ENCODE results near the gene P2RX7.

DNA sequence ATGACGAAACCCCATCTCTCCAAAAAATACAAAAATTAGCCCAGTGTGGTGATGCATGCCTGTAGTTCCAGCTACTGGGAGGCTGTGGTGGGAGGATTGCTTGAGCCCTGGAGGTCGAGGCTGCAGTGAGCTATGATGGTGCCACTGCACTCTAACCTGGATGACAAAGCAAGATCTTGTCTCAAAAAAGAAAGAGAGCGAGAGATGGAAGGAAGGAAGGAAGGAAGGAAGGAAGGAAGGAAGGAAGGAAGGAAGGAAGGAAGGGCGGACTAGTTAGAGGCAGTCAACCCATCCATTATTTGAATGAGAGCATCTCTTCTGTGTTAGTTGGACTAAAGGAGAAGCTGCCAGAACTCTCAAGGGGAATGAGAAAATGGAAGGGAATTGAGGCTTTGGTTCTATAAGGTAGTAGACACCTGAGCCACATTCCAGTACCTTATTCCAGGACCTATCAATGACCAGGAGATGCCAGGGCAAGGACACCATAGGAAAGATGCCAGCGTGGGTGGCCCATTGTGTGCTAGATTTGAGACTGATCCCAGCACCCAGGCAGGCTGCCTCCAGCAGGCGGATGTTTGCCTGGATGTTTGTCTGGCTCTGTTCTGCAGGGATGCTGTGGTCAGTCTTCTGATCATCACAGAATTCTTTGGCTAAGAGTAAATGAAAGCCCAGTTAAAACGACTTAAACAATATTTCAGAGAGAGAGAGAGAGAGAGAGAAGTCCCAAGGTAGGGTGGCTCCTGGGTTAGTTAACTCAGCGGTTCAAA, 11.5 kb upstream of the P2RX7 start:
- TF ChIP-seq, protein P1, sequence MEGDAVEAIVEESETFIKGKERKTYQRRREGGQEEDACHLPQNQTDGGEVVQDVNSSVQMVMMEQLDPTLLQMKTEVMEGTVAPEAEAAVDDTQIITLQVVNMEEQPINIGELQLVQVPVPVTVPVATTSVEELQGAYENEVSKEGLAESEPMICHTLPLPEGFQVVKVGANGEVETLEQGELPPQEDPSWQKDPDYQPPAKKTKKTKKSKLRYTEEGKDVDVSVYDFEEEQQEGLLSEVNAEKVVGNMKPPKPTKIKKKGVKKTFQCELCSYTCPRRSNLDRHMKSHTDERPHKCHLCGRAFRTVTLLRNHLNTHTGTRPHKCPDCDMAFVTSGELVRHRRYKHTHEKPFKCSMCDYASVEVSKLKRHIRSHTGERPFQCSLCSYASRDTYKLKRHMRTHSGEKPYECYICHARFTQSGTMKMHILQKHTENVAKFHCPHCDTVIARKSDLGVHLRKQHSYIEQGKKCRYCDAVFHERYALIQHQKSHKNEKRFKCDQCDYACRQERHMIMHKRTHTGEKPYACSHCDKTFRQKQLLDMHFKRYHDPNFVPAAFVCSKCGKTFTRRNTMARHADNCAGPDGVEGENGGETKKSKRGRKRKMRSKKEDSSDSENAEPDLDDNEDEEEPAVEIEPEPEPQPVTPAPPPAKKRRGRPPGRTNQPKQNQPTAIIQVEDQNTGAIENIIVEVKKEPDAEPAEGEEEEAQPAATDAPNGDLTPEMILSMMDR (conservative IDR thresholded peaks at IDR 0.05; ENCODE audit: low read depth, low read length): no peak
- no peak for TF ChIP-seq EZH2 (IDR thresholded peaks at IDR 0.05; ENCODE audit: low read length, unreplicated experiment)

Data from PC-3 (cell line).